Measurements from ENCODE around the gene TUBB8. TPM values are rescaled to one million over a fixed set of nuclear protein-coding genes. Genes with fewer than 3 reads are reported as not detected.
A peak's percentile ranks its signal among the peaks of the same experiment; 100 is the strongest.
"Not testable (repeated sequence)": the region's sequence is repeated elsewhere in the genome, so short reads cannot be mapped to it uniquely, and the experiment has no call there.

Gene TUBB8
- not detected in 2 replicates for total RNA-seq (2014; rRNA removed)
- not detected for polyA plus RNA-seq (2012)

GRCh38 chr10:48996-49395 lies at the start of gene TUBB8:
Gene TUBB8, minus strand, starts transcription at chr10:49296. Its CDS starts 58 bp downstream, at chr10:49238.
- DNase-seq (ENCODE audit: low read depth), result no peak

- no peak for DNase-seq (ENCODE audit: low read depth)
These were observed 47.4 kb upstream of the TUBB8 start for GRCh38 chr10:96466-96865.

GRCh38 chr10:95356-96115 lies 46.4 kb upstream of the TUBB8 start:
- no peak for DNase-seq (ENCODE audit: low read depth)

GRCh38 chr10:94613-95012 lies 45.5 kb upstream of the TUBB8 start:
- no peak for DNase-seq (ENCODE audit: low read depth)

GRCh38 chr10:92846-93245 lies 43.8 kb upstream of the TUBB8 start:
- DNase-seq (ENCODE audit: low read depth), result no peak

GRCh38 chr10:92153-92552 lies 43.1 kb upstream of the TUBB8 start:
- DNase-seq (ENCODE audit: low read depth), result no peak

- DNase-seq (ENCODE audit: low read depth), result no peak
These were observed 42.2 kb upstream of the TUBB8 start for GRCh38 chr10:91313-91712.

GRCh38 chr10:90161-90560 lies 41.1 kb upstream of the TUBB8 start:
- no peak for DNase-seq (ENCODE audit: low read depth)

- DNase-seq (ENCODE audit: low read depth), result no peak
These were observed 40.2 kb upstream of the TUBB8 start for GRCh38 chr10:89248-89647.

GRCh38 chr10:88253-88652 lies 39.2 kb upstream of the TUBB8 start:
- no peak for DNase-seq (ENCODE audit: low read depth)

GRCh38 chr10:87177-88080 lies 38.3 kb upstream of the TUBB8 start:
- DNase-seq (ENCODE audit: low read depth), result no peak

- no peak for DNase-seq (ENCODE audit: low read depth)
These were observed 36.9 kb upstream of the TUBB8 start for GRCh38 chr10:86031-86430.

- no peak for DNase-seq (ENCODE audit: low read depth)
These were observed 35.9 kb upstream of the TUBB8 start for GRCh38 chr10:85044-85443.

- DNase-seq (ENCODE audit: low read depth), result no peak
These were observed 34.9 kb upstream of the TUBB8 start for GRCh38 chr10:83930-84530.

GRCh38 chr10:80477-81105 lies 31.5 kb upstream of the TUBB8 start:
- no peak for DNase-seq (ENCODE audit: low read depth)

GRCh38 chr10:79532-80215 lies 30.6 kb upstream of the TUBB8 start:
- no peak for DNase-seq (ENCODE audit: low read depth)

GRCh38 chr10:78556-78955 lies 29.5 kb upstream of the TUBB8 start:
- no peak for DNase-seq (ENCODE audit: low read depth)

GRCh38 chr10:74266-74621 lies 25.1 kb upstream of the TUBB8 start:
- DNase-seq (ENCODE audit: low read depth), result not testable (repeated sequence)

GRCh38 chr10:73543-74265 lies 24.6 kb upstream of the TUBB8 start:
- peak; percentile 25 for DNase-seq (ENCODE audit: low read depth)

GRCh38 chr10:68156-68555 lies 19.1 kb upstream of the TUBB8 start:
- not testable (repeated sequence) for DNase-seq (ENCODE audit: low read depth)

- not testable (repeated sequence) for DNase-seq (ENCODE audit: low read depth)
These were observed 830 bp upstream of the TUBB8 start for GRCh38 chr10:49926-50325.

All from LHCN-M2 (cell line).